Esophagus muscularis mucosa (tissue), 4 donors: ENCODE results near the gene GPA33. TPM values are rescaled to one million over a fixed set of nuclear protein-coding genes. Genes with fewer than 3 reads are reported as not detected.
A peak's percentile ranks its signal among the peaks of the same experiment; 100 is the strongest.

Experiments used
- DNase-seq: peaks from one replicate; pipeline ENCODE4 v3.0.0-alpha.2; 2017; ENCODE audit errors: extremely low spot score
- H3K27ac ChIP-seq, 4 donors: fragments of 200-600 bp; sonication (generic); replicated peaks in 1 of 4; 1 replicate in 3 of 4; 2 replicates in 1 of 4; pipeline ENCODE4 v1.5.1; 2016 to 2019; ENCODE audit warnings: mild to moderate bottlenecking in 1 of 4
- H3K27me3 ChIP-seq, 4 donors: fragments of 200-600 bp; sonication (generic); one replicate each; pipeline versions ENCODE4 v1.5.1 to v1.6.0; 2016 to 2019
- H3K36me3 ChIP-seq, 4 donors: fragments of 200-600 bp; sonication (generic); one replicate each; pipeline ENCODE4 v1.5.1; 2016 to 2019
- H3K4me1 ChIP-seq, 4 donors: fragments of 200-600 bp; sonication (generic); one replicate each; pipeline ENCODE4 v1.5.1; 2016 to 2019
- H3K4me3 ChIP-seq, 4 donors: fragments of 200-600 bp; sonication (generic); 1 replicate in 2 of 4; 2 replicates in 2 of 4; pipeline ENCODE4 v1.5.1; 2016 to 2019; ENCODE audit warnings: mild to moderate bottlenecking in 4 of 4, moderate library complexity in 1 of 4
- H3K9me3 ChIP-seq, 4 donors: fragments of 200-600 bp; sonication (generic); 1 replicate in 3 of 4; 2 replicates in 1 of 4; pipeline ENCODE4 v1.5.1; 2016 to 2019
- CTCF ChIP-seq, 3 experiments: fragments of 200-600 bp in 2 of 3; fragments of 450-650 bp in 1 of 3; sonication (generic) in 2 of 3; IDR thresholded peaks; one replicate each; pipeline ENCODE4 v1.5.1; 2017 to 2019; ENCODE audit warnings: antibody characterized with exemption in 3 of 3, mild to moderate bottlenecking in 2 of 3, moderate library complexity in 1 of 3
- EP300 ChIP-seq: sonication (generic); formaldehyde crosslinking; IDR thresholded peaks from one replicate; pipeline ENCODE4 v1.6.1; 2017; ENCODE audit warnings: antibody characterized with exemption
- POLR2A ChIP-seq: fragments of 450-650 bp; IDR thresholded peaks from one replicate; pipeline ENCODE4 v1.6.1; 2017; ENCODE audit warnings: antibody characterized with exemption, moderate library complexity, mild to moderate bottlenecking, low read depth
- POLR2AphosphoS5 ChIP-seq, 2 donors: sonication (generic); formaldehyde crosslinking; IDR thresholded peaks; one replicate each; pipeline ENCODE4 v1.6.1; 2017; ENCODE audit warnings: antibody characterized with exemption in 2 of 2
- WGBS: methylation state at CpG from one replicate; pipeline ENCODE4 v1.1.5; 2018; 5-methylcytosine and 5-hydroxymethylcytosine counted together
- intact Hi-C: fragments of 100-400 bp; cut with DNase I; formaldehyde crosslinking; loops from one replicate; pipeline ENCODE4 v1.15.1; 2023
- total RNA-seq, 4 donors: library from RNA; depleted of rRNA; stranded (reverse); fragments of >200 nt; gene quantifications; one replicate each; pipeline versions ENCODE4 v1.1.0 to v1.2.1, GENCODE V29; 2016

Gene GPA33
- total RNA-seq, 4 donors from 2014 or later, result 0.57 TPM; not detected in 3

GRCh38 chr1:167066333-167067122 is 23.6 kb downstream of the GPA33 start:
- H3K27ac ChIP-seq, result no peak overlapping the region
- 11% methylated on average over 19 of the region's 31 CpGs for WGBS
- H3K36me3 ChIP-seq, result no peaks in the 10 kb centered on the region
- peaks cover 6 to 8% (median 7%) of the 10 kb centered on the region in 4 donors for H3K4me1 ChIP-seq
- intact Hi-C loops, result loop anchor here (2.0 to 5.0 kb wide), 3 partner anchors 151 to 466 kb away; no protein-coding TSS in a partner anchor
- no peaks in the 10 kb centered on the region for H3K9me3 ChIP-seq
- no peak for TF ChIP-seq POLR2A
- peak; percentile 89 to 100 (median 92) for TF ChIP-seq CTCF (IDR thresholded peaks at IDR 0.05)
- TF ChIP-seq POLR2AphosphoS5 (IDR thresholded peaks at IDR 0.05), result peak in 1 of 2 donors; percentile 20
- no peak for TF ChIP-seq EP300
- DNase-seq, result no peak
- peak overlapping the region; percentile 33 to 51 (median 36) for H3K4me3 ChIP-seq
- no peaks in the 10 kb centered on the region for H3K27me3 ChIP-seq

- peaks cover 0 to 4% (median 0%) of the 10 kb centered on the region in 4 donors for H3K27me3 ChIP-seq
- DNase-seq, result no peak
- H3K9me3 ChIP-seq, result no peaks in the 10 kb centered on the region
- no peak for TF ChIP-seq CTCF (IDR thresholded peaks at IDR 0.05)
- TF ChIP-seq EP300, result no peak
- no peak for TF ChIP-seq POLR2A
- TF ChIP-seq POLR2AphosphoS5 (IDR thresholded peaks at IDR 0.05), result no peak
- peaks cover 6 to 8% (median 7%) of the 10 kb centered on the region in 4 donors for H3K4me1 ChIP-seq
- 84% methylated on average over 8 of the region's 8 CpGs for WGBS
- no peak overlapping the region for H3K4me3 ChIP-seq
- intact Hi-C loops, result loop anchor here (5.0 kb wide), 1 partner anchor 152 kb away; no protein-coding TSS in a partner anchor
- H3K27ac ChIP-seq, result no peak overlapping the region
- H3K36me3 ChIP-seq, result no peaks in the 10 kb centered on the region
Observed at GRCh38 chr1:167065471-167065870, 24.7 kb downstream of the GPA33 start.

GRCh38 chr1:167064621-167065020 is 25.6 kb downstream of the GPA33 start:
- Histone ChIP-seq H3K27ac (no peak overlapping the region), H3K9me3 (no peaks in the 10 kb centered on the region), H3K4me1 (peaks cover 6 to 8% (median 7%) of the 10 kb centered on the region in 4 donors), H3K27me3 (peaks cover 0 to 11% (median 3%) of the 10 kb centered on the region in 4 donors), H3K36me3 (no peaks in the 10 kb centered on the region), H3K4me3 (no peak overlapping the region)
- DNase-seq, result no peak
- intact Hi-C loops, result loop anchor here (5.0 kb wide), 1 partner anchor 153 kb away; no protein-coding TSS in a partner anchor
- WGBS, result 86% methylated on average over 9 of the region's 9 CpGs
- no peak for TF ChIP-seq CTCF (IDR thresholded peaks at IDR 0.05)

- DNase-seq, result peak; percentile 53
- TF ChIP-seq EP300, result no peak
- no peak for TF ChIP-seq POLR2A
- no peak for TF ChIP-seq CTCF (IDR thresholded peaks at IDR 0.05)
- no peak for TF ChIP-seq POLR2AphosphoS5 (IDR thresholded peaks at IDR 0.05)
- Histone ChIP-seq H3K27ac (no peak overlapping the region), H3K27me3 (peaks cover 0 to 12% (median 4%) of the 10 kb centered on the region in 4 donors), H3K9me3 (no peaks in the 10 kb centered on the region), H3K36me3 (no peaks in the 10 kb centered on the region), H3K4me1 (peaks cover 0 to 10% (median 7%) of the 10 kb centered on the region in 4 donors), H3K4me3 (no peak overlapping the region)
- WGBS, result 95% methylated on average over 3 of the region's 3 CpGs
- intact Hi-C loops, result no loop called here
Observed at GRCh38 chr1:167061073-167061464, 29.1 kb downstream of the GPA33 start.
